ENCODE data around the gene TMEM131. TPM values are rescaled to one million over a fixed set of nuclear protein-coding genes. Genes with fewer than 3 reads are reported as not detected.

Gene TMEM131
- total and polyA plus RNA-seq, 7 donors: 7.7 to 33.3 (median 20.1) TPM

DNA sequence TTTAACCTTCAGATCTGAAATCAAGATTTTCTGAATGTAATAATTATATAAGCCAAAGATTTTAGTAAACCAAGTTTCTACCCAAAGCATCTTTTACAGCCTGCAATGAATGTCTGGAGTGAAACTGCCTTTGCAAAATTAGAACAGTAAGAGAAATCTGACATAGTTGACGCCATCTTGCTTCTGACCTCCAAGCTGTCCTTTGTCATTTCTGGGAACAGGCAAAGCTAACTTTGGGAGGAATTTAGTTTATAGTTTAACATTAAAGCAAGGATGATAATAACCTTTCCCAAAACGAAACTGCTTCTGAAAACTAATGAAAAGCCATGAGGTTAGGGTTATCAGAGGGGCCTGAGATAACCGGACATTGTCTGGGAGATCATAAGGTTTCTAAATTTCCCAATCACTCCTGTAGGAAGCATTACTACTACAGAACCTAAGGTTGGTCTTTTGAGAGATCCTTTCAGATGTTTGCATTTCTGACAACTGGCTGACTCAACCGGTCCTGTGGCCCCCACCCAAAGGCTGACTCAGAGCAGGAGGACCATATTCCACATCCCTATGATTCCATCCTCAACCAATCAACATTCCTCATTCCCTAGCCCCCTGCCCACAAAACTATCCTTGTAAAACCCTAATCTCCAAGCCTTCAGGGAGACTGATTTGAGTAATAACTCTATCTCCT is 124.5 kb downstream of the TMEM131 start:
- H3K27ac ChIP-seq: peak overlapping the region; percentile 93
- peaks cover 46% of the 10 kb centered on the region for H3K4me1 ChIP-seq
- intact Hi-C loops (cut with DNase I): loop anchor here (2.0 to 10.0 kb wide), 3 partner anchors 54 to 124 kb away; partner anchors contain the start of gene TMEM131 (in 1 of the 2)
- no peaks in the 10 kb centered on the region for H3K27me3 ChIP-seq (ENCODE audit: insufficient read depth in 3 of 3, low read length in 2 of 3)
- no peak overlapping the region for H3K4me3 ChIP-seq
- TF ChIP-seq, protein P1, sequence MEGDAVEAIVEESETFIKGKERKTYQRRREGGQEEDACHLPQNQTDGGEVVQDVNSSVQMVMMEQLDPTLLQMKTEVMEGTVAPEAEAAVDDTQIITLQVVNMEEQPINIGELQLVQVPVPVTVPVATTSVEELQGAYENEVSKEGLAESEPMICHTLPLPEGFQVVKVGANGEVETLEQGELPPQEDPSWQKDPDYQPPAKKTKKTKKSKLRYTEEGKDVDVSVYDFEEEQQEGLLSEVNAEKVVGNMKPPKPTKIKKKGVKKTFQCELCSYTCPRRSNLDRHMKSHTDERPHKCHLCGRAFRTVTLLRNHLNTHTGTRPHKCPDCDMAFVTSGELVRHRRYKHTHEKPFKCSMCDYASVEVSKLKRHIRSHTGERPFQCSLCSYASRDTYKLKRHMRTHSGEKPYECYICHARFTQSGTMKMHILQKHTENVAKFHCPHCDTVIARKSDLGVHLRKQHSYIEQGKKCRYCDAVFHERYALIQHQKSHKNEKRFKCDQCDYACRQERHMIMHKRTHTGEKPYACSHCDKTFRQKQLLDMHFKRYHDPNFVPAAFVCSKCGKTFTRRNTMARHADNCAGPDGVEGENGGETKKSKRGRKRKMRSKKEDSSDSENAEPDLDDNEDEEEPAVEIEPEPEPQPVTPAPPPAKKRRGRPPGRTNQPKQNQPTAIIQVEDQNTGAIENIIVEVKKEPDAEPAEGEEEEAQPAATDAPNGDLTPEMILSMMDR (IDR thresholded peaks at IDR 0.05): no peak
- no peak for DNase-seq
- no peaks in the 10 kb centered on the region for H3K36me3 ChIP-seq (ENCODE audit: insufficient read depth in 1 of 2, low read depth in 1 of 2)
- WGBS, 3 donors: 75 to 87% (median 83%) methylated on average over 4 of the region's 4 CpGs
- no peaks in the 10 kb centered on the region for H3K9me3 ChIP-seq
- ATAC-seq: no peak

DNA sequence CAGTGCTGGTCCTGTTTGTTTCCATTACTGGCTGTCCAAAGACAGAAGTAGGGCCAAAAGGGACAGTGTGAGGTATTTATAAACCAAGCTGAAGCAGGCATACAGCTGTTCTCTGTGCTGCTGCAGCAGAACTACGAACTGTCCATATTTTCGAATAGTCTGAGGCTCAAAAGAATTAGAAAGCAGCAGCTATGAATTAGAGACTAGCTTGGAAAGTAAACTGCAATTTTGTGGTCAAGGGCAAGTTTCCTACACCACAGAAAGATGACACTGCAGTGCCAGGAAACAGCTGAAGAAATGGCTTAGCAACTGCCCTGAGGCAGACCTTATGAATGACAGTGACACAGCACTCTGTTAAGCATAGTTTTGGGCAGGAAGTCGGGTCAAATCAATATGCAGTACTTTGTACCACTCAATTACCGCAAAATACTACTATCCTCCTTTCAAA is 125.3 kb downstream of the TMEM131 start:
- Histone ChIP-seq H3K36me3 (ENCODE audit: insufficient read depth in 1 of 2, low read depth in 1 of 2) (no peaks in the 10 kb centered on the region), H3K27me3 (ENCODE audit: insufficient read depth in 3 of 3, low read length in 2 of 3) (no peaks in the 10 kb centered on the region), H3K4me3 (peak overlapping the region; percentile 33), H3K9me3 (no peaks in the 10 kb centered on the region), H3K27ac (peak overlapping the region; percentile 93), H3K4me1 (peaks cover 43% of the 10 kb centered on the region)
- DNase-seq (no peak), ATAC-seq (peak; percentile 84 to 91 (median 86))
- TF ChIP-seq, protein P1 (IDR thresholded peaks at IDR 0.05): no peak
- intact Hi-C loops (cut with DNase I): loop anchor here (2.0 to 10.0 kb wide), 3 partner anchors 54 to 124 kb away; partner anchors contain the start of gene TMEM131 (in 1 of the 2)
- WGBS, 3 donors: 5 to 21% (median 13%) methylated on average over 4 of the region's 4 CpGs

DNA sequence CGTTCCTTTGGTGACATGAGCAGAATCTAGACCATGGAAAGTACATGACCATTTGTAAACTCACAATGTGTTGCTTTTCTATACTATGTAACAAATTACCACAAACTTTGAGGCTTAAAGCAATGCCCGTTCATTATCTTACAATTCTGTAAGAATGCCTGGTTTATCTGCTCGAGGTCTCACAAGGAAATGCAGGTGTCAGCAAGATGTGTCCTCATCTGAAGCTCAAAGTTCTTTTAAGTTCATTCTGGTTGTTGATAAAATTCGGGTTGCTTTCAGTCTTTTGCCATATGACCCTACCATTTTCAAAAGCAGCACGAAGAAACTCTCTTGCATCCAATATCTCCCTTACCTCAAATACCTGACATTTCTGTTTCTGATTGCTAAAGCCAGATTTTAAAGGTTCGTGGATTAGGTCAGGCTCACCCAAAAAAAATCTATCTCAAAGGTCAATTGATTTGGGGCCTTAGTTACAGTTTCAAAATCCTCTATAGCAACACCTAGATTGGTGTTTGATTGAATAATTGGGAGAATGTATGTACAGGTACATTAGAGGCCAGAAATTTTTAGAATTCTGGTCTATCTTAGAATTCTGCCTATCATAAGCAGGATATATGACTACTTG is 125.9 kb downstream of the TMEM131 start:
- Histone ChIP-seq H3K9me3 (no peaks in the 10 kb centered on the region), H3K27ac (peak overlapping the region; percentile 93), H3K27me3 (ENCODE audit: insufficient read depth in 3 of 3, low read length in 2 of 3) (no peaks in the 10 kb centered on the region), H3K4me1 (peaks cover 42% of the 10 kb centered on the region), H3K36me3 (ENCODE audit: insufficient read depth in 1 of 2, low read depth in 1 of 2) (no peaks in the 10 kb centered on the region), H3K4me3 (peak overlapping the region; percentile 33)
- TF ChIP-seq, protein P1 (IDR thresholded peaks at IDR 0.05): no peak
- DNase-seq (no peak), ATAC-seq (peak in 2 of 4 donors; percentile 0 to 5)
- intact Hi-C loops (cut with DNase I): loop anchor here (2.0 to 10.0 kb wide), 4 partner anchors 55 to 292 kb away; partner anchors contain the start of gene TMEM131 (in 1 of the 2)
- whole genome bisulfite sequencing, 3 donors: 29 to 46% (median 33%) methylated on average over 6 of the region's 6 CpGs

GRCh38 chr2:97868986-97869721 is 126.6 kb downstream of the TMEM131 start:
- peak overlapping the region; percentile 33 for H3K4me3 ChIP-seq
- peak; percentile 90 to 94 (median 92) for ATAC-seq
- H3K9me3 ChIP-seq: no peaks in the 10 kb centered on the region
- TF ChIP-seq, protein P1 (IDR thresholded peaks at IDR 0.05): no peak
- WGBS, 3 donors: 52 to 55% (median 52%) methylated on average over 5 of the region's 5 CpGs
- intact Hi-C loops (cut with DNase I): loop anchor here in 1 of 2 donors (5.0 kb wide), 1 partner anchor 293 kb away; no protein-coding TSS in a partner anchor
- H3K27me3 ChIP-seq (ENCODE audit: insufficient read depth in 3 of 3, low read length in 2 of 3): no peaks in the 10 kb centered on the region
- H3K4me1 ChIP-seq: peaks cover 42% of the 10 kb centered on the region
- no peaks in the 10 kb centered on the region for H3K36me3 ChIP-seq (ENCODE audit: insufficient read depth in 1 of 2, low read depth in 1 of 2)
- DNase-seq: peak; percentile 66 to 86
- H3K27ac ChIP-seq: peak overlapping the region; percentile 93

All from psoas muscle (tissue), 8 donors.